Epithelial cell of esophagus (primary cell): ENCODE results near the gene FUCA1.

ENCODE experiments used
- DNase-seq: peaks from one replicate; pipeline ENCODE4 v3.0.0; 2010; ENCODE audit warnings: low read depth
- H3K4me3 ChIP-seq: 2 replicates; pipeline ENCODE4 v1.5.1; 2011; ENCODE audit warnings: mild to moderate bottlenecking, low read length, control low read depth
- TF ChIP-seq, protein P1 (sequence below): IDR thresholded peaks from 2 replicates; pipeline ENCODE4 v1.5.1; 2011; ENCODE audit warnings: low read depth, mild to moderate bottlenecking, low read length, control low read depth, inconsistent platforms; ENCODE audit not compliant: insufficient read depth; ENCODE audit errors: missing control alignments

FUCA1 gene

GRCh38 chr1:23910553-23911246 is 42.6 kb upstream of the FUCA1 start:
- TF ChIP-seq, protein P1, sequence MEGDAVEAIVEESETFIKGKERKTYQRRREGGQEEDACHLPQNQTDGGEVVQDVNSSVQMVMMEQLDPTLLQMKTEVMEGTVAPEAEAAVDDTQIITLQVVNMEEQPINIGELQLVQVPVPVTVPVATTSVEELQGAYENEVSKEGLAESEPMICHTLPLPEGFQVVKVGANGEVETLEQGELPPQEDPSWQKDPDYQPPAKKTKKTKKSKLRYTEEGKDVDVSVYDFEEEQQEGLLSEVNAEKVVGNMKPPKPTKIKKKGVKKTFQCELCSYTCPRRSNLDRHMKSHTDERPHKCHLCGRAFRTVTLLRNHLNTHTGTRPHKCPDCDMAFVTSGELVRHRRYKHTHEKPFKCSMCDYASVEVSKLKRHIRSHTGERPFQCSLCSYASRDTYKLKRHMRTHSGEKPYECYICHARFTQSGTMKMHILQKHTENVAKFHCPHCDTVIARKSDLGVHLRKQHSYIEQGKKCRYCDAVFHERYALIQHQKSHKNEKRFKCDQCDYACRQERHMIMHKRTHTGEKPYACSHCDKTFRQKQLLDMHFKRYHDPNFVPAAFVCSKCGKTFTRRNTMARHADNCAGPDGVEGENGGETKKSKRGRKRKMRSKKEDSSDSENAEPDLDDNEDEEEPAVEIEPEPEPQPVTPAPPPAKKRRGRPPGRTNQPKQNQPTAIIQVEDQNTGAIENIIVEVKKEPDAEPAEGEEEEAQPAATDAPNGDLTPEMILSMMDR = no peak
- no peak for DNase-seq

GRCh38 chr1:23910144-23910543 is 42.1 kb upstream of the FUCA1 start:
- TF ChIP-seq, protein P1 = no peak
- no peak for DNase-seq
- H3K4me3 ChIP-seq = no peak overlapping the region

More at GRCh38 chr1:23910553-23911246, 42.6 kb upstream of the FUCA1 start:
- H3K4me3 ChIP-seq = no peak overlapping the region

DNA sequence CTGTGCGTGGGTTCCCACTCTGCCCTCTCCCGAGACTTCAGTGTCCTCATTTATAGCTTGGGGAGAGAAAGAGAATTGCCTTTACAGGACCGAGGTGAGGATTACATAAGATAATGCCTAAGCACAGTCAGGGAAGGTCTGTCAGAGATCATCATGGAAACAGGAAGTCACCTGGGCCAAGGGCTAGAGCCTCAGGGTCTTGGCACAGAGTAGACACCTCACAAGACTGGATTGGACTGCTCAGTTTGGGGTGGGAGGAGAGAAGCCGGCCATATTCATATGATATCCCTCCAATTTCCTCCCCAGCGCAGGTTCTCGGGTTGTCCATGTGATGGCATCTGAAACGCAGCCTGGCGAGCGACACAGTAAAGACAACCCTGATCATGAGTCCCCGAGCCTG is 41.3 kb upstream of the FUCA1 start:
- no peak for DNase-seq

DNA sequence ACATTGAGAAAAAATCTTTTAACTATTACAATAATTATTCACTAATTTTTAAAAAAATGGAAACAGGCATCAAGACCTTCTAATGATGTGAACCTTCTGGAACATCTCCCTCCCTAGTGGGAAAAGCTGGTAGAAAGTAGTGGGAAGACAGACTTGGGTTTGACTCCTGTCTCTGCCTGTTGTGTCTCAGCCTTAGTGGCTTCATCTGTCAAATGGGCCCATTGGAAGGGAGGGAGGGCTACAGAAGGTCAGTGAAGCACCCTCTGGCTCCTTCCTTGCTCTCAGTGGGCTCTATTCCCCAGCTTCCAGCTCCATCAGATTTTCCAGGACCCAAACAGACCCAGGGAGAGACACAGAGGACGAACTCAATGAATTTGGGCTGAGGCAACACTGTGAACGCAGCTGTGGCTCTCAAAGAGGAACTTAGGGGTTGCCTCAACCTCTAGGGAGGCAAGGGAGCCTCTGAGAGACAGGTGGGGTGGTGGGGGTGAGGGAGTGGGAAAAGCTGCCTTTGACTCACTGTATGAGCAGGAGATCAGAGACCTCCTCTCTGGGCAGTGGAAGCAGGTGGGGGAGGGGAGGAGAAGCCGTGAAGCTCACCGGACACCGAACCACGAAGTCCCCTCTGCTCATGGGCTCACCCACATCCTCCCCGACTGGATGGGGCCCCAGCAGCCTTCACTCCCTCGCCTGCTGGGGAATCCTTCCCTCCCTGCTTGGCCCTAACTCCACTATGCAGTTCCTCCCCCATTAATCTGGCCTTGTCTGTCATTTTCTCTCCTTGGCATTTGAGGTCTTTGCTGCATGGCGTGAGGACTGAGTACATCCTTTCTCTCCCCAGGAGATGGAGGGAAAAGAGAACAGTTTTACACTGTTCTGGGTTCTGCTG is 40.6 kb upstream of the FUCA1 start:
- no peak overlapping the region for H3K4me3 ChIP-seq
- DNase-seq = no peak
- TF ChIP-seq, protein P1 = no peak

More for the DNA sequence above, 41.3 kb upstream of the FUCA1 start:
- H3K4me3 ChIP-seq = no peak overlapping the region
- TF ChIP-seq, protein P1 = no peak

- TF ChIP-seq, protein P1 = no peak
- no peak for DNase-seq
Measured at GRCh38 chr1:23906731-23907130, 38.6 kb upstream of the FUCA1 start.

DNA sequence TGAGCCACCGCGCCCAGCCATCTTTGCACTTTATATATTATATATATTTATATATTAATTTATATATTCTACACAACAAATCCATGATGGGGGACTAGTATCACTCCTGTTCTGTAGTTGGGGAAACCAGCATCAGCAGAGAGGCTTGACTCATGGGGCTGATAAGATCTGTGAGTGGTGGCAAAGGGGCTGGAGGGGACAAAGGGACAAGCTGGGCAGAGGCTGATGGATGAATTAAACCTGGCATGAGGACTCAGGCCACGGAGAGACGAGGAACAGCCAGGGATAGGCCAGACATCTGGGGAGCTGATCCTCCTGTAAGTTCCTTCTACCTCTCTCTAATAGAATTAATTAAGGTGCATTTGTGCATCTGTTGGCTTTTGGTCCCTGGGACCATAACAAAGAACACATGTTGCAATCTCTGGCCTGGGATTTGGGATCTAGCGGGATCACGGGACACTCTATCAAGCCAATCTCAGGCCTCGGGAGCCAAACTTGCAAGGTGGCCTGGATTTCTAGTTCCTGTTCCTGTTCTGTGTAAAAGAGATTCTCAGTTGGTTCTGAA is 37.5 kb upstream of the FUCA1 start:
- no peak overlapping the region for H3K4me3 ChIP-seq
- no peak for DNase-seq
- TF ChIP-seq, protein P1 = no peak

More at GRCh38 chr1:23906731-23907130, 38.6 kb upstream of the FUCA1 start:
- no peak overlapping the region for H3K4me3 ChIP-seq
